Stimulated activated CD4-positive, alpha-beta T cell treated with anti-CD3 and anti-CD28 coated beads, Interleukin-1b, Interleukin-23, amount 100 ng/mL, for 24 hours (primary cell): Measurements from ENCODE around the gene THAP8.

Experiments used
- DNase-seq, 4 experiments: peaks; one replicate each; pipeline ENCODE4 v3.0.0-alpha.2; 2020; ENCODE audit warnings: low read depth in 4 of 4, low spot score in 1 of 4

The THAP8 gene

DNA sequence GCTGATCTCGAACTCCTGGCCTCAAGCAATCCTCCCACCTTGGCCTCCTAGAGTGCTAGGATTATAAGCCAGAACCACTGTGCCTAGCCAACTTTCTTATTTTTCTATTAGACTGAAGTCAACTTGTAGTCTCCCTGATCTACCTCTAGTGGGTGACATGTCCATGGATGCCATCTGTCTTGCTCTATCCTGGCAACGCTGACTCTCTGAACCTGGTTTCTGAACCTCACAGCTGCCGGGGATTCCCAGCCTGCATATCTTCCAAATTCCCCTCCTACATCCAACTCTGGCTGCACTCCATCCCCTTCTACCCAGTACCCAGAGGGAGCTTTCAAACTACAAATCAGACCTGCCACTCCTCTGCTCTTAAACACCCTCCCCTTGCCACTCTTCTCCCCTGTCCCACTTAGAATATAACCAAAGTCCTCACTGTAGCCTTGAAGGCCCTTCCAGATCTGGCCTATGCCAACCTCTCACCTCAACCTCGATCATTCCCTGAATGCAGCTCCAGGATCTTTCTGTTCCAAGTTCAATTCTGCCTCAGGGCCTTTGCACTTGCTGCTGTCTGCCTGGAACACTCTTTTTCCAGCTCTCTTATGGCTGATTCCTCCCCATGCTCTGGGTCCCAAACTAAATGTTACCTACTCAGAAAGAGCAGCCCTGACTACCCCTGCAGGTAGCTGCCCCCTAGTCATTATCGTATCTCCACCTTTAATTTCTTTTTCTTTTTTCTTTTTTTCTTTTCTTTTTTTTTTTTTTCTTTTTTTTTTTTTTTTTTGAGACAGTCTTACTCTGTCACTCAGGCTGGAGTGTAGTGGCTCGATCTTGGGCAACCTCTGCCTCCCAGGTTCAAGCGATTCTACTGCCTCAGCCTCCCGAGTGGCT is 23.6 kb downstream of the THAP8 start:
- DNase-seq = no peak

- DNase-seq = no peak
These were observed 25.6 kb downstream of the THAP8 start for GRCh38 chr19:36028313-36029041.

- DNase-seq = no peak
These were observed 26.4 kb downstream of the THAP8 start for GRCh38 chr19:36027696-36028095.

GRCh38 chr19:36026091-36026876 is 27.8 kb downstream of the THAP8 start:
- no peak for DNase-seq

DNA sequence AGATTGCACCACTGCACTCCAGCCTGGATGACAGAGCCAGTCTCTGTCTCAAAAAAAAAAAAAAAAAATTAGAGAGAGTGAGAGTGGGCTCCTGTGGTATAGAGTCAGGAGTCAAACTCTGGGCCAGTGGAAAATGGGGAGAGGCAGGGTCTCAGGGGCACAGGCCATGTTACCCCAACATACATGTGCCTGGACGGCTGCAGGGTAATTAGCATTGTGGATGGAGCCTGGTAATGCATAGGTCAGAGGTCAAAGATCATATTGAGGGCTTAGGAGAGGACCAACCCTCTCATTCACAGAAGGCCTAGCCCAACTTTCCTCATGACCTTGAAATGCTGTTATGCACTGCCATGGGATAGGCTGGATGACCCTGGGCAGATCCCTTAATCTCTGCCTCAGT is 28.5 kb downstream of the THAP8 start:
- DNase-seq = no peak

- no peak for DNase-seq
These were observed 30.7 kb downstream of the THAP8 start for GRCh38 chr19:36023432-36023831.

DNA sequence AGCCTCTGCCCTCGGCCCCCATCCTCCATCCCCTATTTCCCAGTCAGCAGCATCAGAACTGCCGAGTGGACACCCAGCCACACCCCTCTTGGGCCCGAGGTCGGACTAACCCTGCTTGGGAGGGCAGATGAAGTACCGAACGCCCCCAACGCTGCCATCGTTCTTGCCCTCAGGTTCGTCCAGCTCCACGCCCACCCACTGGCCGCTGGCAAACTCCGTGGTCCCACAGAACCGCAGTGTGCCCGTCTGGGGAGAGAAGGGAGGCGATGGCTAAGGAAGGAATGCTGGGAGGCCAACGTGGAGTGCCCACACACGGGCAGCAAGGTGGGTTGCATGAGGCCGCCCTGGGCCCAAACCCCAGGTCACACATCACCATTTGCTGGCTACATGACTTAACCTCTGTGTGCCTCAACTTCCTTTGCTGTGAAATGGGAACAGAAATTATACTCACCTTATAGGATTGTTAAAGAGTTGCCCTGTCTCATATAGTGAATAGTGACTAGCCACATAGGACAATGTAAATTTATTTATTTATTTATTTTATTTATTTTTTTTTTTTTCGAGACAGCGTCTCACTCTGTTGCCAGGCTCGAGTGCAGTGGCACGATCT is 34.9 kb downstream of the THAP8 start:
- no peak for DNase-seq

- peak; percentile 99 to 100 (median 100) for DNase-seq
These were observed 39.8 kb downstream of the THAP8 start, which contains the start of gene ALKBH6 for GRCh38 chr19:36014012-36014924. Gene ALKBH6 (minus strand): TSS chr19:36014213. CDS start chr19:36013397, 816 bp downstream.

- no peak for DNase-seq
These were observed 40.6 kb downstream of the THAP8 start for GRCh38 chr19:36013280-36014011.

GRCh38 chr19:36010402-36010801 is 43.7 kb downstream of the THAP8 start:
- no peak for DNase-seq

GRCh38 chr19:36009633-36010379 is 44.3 kb downstream of the THAP8 start:
- no peak for DNase-seq

GRCh38 chr19:36009220-36009619 is 44.9 kb downstream of the THAP8 start:
- DNase-seq = peak in 2 of 4 experiments; percentile 36 to 57

DNA sequence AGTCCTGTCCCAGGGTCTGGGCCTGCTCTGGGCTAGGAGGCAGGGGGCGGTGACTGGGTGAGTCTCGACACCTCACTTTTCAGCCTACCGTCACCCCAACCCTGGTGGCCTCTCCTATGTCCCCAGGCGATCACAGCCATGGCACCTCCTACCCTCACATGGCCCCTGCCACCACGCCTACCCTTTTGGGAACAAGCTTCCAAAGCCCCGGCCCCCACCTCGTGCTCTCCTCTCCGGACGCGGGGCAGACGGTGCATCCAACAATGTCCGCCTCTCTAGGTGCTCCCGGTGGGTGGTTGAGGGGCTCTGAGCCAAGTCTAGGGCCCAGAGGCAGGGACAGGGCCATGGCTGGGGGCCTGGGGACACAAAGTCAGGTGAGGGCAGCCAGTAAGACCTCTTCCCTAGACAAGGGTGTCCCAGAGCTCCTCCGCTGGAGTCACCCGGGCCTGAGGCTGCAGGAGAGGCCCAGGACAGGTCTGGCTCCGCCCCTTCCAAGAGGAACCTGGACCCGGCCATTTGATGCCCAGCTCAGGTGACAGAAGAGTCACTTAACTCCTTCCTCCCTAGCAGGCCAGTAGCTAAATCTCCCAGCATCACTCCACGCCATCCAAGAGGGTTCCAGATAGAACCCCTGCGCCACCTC is 45.6 kb downstream of the THAP8 start, which contains the start of gene SYNE4:
TSS of gene SYNE4 (minus strand) at position 478 of the 643 bp plus-strand sequence. CDS start at position 346, 132 bp downstream.
- no peak for DNase-seq

DNA sequence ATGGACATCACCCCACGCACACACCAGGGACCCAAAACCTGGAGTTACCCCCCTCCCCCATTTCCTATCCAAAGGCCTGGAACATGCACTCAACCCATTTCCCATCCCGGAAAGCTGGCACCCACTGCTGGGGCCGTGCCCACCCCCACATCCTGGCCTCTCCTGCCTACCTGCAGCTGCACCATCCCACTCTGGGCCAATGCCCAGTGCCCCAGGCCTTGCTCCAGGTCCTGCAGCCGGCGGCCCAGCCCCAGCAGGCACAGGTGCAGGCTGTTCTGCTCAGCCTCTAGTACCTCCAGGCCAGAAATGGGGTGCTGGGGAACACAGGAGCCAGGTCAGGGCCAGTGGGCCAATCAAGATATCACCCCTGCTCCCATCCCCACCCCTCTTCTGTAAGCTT is 47.1 kb downstream of the THAP8 start:
- no peak for DNase-seq

GRCh38 chr19:36003284-36003683 is 50.8 kb downstream of the THAP8 start:
- no peak for DNase-seq

DNA sequence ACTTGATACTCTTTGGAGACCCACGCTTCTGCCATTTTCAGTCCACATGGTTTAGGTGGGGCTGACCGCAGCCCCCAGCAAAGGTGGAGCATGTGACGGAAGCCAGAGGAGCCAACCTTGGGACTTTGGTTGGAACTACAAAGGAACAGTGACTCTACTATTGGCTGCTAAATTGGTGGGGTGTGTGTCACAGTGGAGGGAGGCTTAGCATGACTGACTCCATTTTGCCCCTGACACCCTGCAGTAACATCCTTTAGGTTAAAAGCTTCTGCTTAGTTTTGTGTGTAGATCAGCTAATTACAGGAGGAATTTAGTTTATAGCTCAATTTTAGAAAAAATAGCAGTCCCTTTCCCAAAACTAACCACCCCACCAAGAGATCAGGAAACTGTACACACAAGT is 52.5 kb downstream of the THAP8 start:
- no peak for DNase-seq

GRCh38 chr19:35996777-35997176 is 57.3 kb downstream of the THAP8 start:
- DNase-seq = no peak
